ENCODE measurements around the gene KPNB1.

The KPNB1 gene

DNA sequence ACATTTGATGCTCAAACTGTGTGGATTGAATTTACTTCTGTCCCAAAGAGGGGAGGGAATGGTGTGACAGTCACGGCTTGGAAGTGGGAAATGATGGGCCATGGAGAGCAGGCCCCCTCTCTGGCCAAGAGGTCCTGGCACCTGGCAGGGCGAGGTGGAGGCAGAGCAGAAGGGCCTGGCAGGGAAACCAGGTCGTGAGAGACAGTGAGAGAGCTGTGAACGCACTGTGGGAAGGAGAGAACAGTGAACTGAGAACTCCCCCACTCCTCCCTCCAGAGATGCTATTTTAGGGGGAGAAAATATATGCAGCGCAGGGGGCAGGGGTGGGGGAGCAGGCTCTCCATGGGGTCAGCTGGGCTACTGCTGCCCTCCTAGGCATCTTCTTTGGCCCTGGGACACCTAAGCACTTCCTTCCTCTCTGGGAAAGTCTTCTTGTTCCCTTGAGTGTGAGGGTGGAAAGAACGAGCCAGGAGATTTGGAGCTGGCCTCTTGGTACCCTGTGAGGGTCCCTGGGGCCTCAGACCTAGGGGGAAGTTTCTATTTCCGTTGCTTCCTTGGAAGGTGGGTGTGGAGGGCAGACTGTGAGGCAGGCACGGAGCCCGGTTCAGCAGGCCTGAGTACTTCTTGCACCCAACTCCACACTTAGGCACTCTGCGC is 66.1 kb downstream of the KPNB1 start:
- DNase-seq (ENCODE audit: low spot score), result no peak
- TF ChIP-seq, protein P1, sequence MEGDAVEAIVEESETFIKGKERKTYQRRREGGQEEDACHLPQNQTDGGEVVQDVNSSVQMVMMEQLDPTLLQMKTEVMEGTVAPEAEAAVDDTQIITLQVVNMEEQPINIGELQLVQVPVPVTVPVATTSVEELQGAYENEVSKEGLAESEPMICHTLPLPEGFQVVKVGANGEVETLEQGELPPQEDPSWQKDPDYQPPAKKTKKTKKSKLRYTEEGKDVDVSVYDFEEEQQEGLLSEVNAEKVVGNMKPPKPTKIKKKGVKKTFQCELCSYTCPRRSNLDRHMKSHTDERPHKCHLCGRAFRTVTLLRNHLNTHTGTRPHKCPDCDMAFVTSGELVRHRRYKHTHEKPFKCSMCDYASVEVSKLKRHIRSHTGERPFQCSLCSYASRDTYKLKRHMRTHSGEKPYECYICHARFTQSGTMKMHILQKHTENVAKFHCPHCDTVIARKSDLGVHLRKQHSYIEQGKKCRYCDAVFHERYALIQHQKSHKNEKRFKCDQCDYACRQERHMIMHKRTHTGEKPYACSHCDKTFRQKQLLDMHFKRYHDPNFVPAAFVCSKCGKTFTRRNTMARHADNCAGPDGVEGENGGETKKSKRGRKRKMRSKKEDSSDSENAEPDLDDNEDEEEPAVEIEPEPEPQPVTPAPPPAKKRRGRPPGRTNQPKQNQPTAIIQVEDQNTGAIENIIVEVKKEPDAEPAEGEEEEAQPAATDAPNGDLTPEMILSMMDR (IDR thresholded peaks at IDR 0.05; ENCODE audit: extremely low read depth, missing control alignments), result no peak

DNA sequence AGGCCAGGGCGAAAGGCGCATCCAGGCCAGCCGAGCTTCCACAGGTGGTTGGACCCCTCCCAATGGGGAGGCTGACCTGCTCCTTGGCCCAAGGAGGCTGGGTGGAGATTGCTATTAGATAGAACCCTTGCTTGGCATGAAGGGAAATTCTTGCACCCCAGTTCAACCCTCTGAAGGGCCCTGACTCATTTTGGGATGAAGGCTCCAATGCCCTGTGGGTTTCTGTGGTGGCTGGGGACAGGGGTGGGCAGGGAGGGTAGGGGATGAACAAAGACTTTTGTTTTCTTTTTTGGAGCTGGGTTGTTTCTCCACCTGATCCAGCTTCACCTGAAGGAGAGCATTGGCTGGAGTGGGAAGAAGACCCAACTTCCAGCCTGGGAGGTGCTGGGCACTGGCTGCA is 66.7 kb downstream of the KPNB1 start:
- TF ChIP-seq, protein P1 (IDR thresholded peaks at IDR 0.05; ENCODE audit: extremely low read depth, missing control alignments), result no peak
- no peak for DNase-seq (ENCODE audit: low spot score)

DNA sequence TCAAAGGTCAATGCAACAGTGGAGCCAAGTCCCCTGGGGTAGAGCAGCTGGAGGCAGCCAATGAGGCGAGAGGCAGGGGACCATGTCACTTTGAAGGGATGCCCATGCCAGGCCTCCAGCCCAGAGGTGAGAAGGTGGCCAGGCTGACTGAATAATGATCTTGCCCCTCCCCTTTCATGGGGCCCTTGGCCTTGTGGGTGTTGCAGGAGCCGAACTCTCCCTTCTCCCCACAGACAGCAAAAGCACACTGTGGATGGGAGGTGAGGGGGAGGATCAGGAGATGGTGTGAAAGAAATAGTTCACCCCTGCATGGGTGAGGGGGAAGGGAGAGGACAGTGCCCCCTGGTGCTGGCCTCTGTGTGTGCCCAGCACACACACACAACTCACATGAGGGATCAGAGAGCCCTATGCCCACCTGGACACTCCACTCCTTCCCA is 67.6 kb downstream of the KPNB1 start:
- TF ChIP-seq, protein P1 (IDR thresholded peaks at IDR 0.05; ENCODE audit: extremely low read depth, missing control alignments), result peak; percentile 37
- no peak for DNase-seq (ENCODE audit: low spot score)

DNA sequence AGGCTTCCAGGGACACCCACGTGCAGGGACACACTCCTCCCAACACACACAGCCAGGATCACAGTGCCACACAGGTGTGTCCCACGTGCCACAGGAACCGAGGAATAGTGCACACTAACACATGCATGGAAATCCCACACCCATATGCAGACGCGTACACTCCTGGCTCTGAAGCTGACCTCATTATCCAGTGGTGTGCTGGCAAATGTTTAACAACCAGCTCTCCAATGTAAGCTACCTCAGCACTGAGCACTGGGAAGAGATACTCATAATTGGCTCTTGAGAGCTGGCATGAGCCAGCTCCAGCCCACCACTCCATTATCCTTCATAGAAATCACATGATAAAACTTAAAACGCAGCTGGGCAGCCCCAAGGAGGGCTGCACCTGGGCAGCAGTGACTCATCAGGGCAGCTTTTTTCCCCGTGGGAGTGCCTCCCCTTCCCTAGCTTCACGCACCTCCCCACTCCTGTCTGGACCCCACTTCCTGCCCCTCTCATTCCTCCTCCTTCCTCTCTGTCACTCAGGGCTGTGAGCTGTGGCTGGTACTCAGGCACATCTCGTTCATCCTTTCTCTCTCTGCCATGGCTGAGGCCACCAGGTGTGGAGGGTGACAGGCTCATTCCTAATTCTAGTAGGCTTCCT is 68.4 kb downstream of the KPNB1 start:
- DNase-seq (ENCODE audit: low spot score), result no peak
- TF ChIP-seq, protein P1 (IDR thresholded peaks at IDR 0.05; ENCODE audit: extremely low read depth, missing control alignments), result no peak

DNA sequence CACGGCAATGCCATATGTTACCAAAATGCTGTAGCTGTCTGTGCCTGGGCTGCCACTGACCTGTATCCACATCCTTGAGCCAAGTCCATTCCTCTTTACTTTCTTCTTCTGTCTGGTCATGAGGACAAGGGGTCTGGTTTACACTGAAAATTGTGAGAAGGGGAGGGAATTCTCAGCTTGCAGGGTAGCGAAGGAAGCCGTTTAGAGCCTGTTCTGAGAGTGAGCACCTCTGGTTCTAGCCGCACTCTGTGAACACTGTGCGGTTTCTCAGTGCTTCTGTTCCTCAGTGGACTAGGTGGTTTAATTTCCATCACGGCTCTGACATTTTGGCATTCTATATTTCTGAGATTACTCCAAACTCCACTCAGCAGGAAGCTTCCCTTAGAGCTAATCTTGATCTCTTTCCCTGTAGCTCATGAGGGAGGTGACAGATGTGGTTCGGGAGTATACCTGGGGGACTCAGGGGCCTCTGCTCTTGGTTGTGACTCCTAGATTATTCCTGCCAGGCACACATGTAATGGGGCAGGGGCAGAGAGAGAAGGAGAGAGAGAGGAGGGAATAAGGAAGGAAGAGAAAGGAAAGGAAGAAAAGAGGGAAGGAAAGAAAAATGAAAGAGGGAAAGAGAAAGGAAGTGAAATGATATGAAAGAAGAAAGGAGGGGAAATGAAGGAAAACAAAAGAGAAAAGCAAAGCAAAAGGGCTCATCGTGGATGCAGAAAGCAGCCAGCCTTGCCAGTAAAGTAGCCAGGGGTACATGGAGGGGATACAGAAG is 69.1 kb downstream of the KPNB1 start:
- DNase-seq (ENCODE audit: low spot score), result no peak

DNA sequence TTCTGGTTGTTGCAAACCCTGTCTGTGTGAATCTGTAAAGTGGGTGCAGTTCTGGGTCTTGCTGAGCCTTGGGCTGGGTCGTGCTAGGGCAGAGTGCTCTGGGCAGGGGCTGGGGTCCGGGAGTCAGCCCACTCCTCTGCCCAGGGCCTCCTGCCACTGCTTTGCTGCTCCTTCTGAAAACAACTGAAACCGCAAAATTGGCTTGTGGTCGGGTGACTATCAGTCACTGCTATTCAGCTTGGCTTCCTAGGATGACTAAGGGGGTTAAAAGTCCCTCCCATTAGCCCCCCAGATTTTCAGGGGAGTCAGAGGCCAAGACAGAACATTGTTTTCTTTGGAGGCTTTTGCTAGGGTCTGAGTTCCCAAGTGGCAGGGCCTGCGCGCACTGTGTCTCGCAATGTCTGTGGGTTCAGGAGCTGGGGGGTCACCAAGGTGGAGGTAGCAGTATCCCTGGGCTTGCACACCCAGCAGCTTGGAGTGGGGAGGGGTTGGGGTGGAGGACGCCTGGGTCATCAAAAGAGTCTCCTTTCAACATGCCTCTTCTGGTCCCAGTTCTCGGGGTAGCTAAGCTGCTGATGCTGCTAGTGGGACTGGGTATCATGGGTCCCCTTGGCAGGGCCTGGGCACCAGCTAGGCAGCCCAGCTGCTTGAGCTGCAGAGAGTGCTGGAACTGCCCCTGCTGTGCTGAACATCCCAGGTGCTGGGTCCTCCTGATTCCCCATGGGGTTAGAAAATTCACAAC is 69.9 kb downstream of the KPNB1 start:
- DNase-seq (ENCODE audit: low spot score), result no peak
- TF ChIP-seq, protein P1 (IDR thresholded peaks at IDR 0.05; ENCODE audit: extremely low read depth, missing control alignments), result no peak

More for the DNA sequence above, 69.1 kb downstream of the KPNB1 start:
- TF ChIP-seq, protein P1 (IDR thresholded peaks at IDR 0.05; ENCODE audit: extremely low read depth, missing control alignments), result no peak
